GM21737 (cell line): Measurements from ENCODE around the gene INSIG1.

Source experiments
- ATAC-seq: cut with Tn5 transposase; IDR thresholded peaks from one replicate; pipeline ENCODE4 v1.9.1; 2021; ENCODE audit warnings: mild to moderate bottlenecking, moderate library complexity; ENCODE audit not compliant: unreplicated experiment

The INSIG1 gene

DNA sequence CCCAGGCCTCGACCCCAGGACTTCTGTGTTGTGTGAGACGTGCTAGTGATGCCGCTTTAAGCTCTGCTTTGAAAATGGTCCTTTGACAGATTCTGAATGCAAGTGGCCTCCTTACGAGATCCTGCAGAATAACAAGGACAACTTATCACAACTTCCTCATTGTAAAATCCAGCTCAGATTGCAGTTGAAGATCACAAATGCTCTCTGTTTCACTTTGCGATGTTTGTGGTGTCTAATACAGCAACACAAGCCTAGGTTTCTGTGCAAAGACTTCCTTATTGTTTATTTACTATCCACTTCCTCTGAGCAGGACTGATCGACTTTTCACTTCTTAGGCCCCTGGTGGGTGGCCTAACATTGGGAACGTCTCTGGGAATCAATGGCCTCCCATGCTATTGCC, 31.7 kb upstream of the INSIG1 start:
- no peak for ATAC-seq

- ATAC-seq = no peak
Observed at GRCh38 chr7:155266440-155266839, 31.2 kb upstream of the INSIG1 start.

- ATAC-seq = no peak
Observed at GRCh38 chr7:155267023-155267422, 30.7 kb upstream of the INSIG1 start.

- no peak for ATAC-seq
Observed at GRCh38 chr7:155267436-155267835, 30.2 kb upstream of the INSIG1 start.

DNA sequence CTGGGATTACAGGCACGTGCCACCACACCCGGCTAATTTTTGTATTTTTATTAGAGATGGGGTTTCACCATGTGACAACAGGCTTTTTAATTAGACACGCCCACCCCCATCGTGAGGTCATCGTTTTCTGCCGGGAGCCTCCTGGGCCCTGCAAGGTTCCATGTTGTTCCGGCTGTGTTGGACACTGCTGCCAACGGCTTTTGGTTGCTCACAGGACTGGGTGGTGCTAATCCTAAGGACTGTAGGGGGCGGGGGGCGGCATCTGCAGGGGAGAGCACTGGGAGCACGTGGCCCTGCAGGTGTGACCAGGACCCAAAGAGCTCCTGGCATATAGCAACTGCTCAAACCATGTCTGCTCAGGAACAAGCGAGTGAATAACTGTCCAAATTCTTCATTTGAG, 29.5 kb upstream of the INSIG1 start:
- no peak for ATAC-seq

- no peak for ATAC-seq
Observed at GRCh38 chr7:155268921-155269650, 28.6 kb upstream of the INSIG1 start.

- no peak for ATAC-seq
Observed at GRCh38 chr7:155269766-155270585, 27.7 kb upstream of the INSIG1 start.

DNA sequence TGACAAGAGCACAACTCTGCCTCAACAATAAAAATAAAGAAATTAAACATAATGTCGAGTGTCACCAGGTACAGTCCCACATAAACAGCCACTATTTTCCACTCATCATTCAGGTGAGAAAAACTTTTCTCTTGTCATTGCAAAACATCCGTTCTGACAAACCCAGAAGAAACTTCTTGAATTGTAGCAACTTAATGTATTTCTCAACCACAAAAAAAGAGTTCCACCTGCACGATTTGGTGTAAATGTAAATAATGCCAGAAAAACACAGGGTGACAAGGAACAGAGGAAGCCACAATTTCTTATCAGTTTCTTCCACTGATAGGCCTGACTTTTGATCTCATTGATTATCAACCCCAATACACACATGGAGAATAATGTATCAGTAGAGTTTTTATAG, 26.8 kb upstream of the INSIG1 start:
- ATAC-seq = no peak

- no peak for ATAC-seq
Observed at GRCh38 chr7:155274633-155275355, 22.9 kb upstream of the INSIG1 start.

DNA sequence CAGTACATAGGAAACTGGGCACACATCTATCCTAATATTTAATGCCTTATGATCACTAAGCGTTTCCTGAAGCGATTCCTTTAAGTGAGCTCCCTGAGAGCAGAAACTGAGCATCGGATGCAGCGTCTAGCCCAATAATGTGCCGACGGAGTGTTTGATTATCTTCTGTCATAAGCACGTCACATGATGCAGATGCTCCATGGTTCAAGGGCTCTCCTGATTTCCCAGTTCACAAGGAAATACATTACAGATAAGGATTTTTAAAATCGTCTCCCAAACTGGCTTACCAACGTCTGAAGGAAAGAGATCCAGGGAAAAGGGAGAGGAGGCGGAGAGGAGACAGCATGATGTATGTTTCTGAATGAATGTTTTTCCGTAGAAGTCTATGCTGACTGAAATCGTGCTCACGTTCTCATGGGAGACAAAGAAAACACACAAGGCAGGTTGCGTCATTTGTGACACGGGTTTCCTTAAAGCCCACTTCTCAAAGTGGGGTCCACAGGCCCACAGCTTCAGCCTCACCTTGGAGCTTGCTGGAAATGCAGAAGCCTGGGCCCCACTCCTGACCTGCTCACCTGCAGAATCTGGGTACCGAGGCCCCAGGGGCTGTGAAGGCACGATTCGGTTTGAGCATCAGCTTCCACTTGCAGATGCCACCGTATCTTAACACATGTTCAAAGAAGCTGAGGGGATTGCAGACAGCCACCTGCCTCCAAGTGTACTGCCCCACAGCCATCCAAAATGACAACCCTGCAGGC, 21.5 kb upstream of the INSIG1 start:
- ATAC-seq = no peak

DNA sequence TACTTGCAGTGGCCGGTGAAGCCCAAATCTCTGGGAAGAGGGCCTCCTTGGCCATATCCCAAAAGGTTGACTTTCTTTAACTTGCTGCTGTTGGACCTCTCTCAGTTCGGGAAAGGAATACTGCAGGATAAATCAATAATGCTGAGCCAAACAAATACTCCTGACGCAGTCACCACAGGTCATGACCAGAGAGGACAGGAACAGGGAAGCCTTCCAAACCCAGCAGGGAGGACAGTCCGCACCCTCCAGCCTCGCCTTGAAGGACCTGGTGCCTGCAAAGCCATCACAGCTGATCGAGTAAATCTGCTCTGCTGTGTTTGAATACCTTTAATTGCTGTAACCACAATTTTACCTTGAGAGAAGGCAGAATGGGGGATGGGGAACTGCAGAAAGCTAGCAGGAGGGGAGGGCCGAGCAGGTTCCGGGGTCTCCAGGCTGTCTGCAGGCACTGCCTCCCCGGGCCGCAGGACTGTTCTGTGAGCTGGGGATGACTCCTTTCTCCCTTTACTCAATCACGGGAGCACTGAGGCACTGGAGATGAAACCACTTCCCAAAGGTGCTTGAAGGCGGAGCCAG, 20.8 kb upstream of the INSIG1 start:
- ATAC-seq = no peak

DNA sequence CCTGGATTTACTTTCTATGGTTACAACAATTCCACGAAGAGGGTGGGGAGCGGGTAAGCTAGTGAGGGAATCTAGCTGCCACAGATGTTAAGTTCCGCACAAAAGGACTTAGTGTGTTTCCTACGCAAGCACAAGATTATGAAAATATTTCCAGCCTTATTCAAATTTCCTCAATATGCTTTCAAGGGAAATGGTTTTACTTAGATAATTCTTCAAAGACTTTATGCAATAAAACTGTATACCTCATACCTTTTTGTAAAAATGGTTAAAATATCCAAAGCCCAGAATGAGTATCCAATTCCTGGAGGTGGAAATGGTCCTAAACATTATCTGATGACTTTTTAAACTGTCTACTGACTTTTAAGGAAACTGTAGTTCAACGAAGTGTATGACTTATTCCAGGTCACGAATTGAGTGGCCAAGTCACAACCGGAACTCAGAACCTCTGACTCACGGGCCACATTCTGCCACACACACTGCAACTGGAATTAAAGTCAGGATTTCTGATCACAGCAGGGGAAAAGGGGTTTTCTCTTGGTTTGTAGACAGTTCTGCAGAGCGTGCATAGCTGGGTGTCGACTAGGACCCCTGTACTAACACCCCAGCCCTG, 20.2 kb upstream of the INSIG1 start:
- no peak for ATAC-seq

DNA sequence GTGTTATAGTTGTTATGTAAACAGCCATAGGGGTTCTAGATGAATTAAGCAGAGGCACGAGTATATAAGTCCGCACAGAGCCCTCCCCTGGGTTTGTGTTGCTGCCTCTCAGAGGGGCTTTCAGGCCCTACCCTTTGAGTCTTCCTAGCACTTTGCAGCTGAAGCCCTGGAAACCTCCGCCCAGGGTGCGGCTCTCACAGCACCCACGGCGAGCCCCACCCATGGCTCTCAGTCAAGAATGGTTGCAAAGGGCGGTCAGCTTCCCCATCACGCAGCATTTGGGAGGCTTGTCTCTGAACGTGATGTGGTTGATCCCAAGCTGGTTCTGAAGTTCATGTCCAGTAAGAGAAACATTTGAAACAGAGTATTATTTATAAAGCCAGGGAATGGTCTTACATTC, 18.8 kb upstream of the INSIG1 start:
- no peak for ATAC-seq

DNA sequence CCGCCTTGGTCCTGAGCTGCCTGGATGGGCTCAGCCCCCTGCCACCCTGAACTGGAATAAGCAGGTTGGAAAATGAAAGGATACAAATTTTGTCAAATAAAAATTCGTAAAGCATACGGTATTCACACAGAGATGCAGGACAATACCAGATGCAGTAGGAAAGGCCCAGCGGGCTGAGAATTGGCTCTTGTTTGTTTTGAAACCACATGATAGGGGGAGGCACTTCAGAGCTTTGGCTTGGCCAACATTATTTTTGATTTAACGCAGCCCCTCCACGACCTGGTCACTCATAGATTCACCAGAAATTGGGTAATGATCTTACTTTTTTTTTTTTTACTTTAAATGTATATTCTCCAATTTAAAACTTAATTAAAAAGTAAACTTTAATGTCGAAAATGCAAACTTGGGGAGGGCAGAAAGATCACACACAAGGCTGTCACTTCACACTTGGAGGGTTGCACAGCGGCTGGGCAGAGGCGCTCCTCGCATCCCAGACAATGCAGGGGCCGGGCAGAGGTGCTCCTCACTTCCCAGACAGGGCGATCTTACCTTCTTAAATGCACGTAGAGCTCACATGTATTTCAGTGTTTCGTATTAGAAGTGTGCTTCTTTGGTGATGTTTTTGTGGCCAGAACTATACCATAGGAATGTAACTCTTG, 17.8 kb upstream of the INSIG1 start:
- no peak for ATAC-seq

DNA sequence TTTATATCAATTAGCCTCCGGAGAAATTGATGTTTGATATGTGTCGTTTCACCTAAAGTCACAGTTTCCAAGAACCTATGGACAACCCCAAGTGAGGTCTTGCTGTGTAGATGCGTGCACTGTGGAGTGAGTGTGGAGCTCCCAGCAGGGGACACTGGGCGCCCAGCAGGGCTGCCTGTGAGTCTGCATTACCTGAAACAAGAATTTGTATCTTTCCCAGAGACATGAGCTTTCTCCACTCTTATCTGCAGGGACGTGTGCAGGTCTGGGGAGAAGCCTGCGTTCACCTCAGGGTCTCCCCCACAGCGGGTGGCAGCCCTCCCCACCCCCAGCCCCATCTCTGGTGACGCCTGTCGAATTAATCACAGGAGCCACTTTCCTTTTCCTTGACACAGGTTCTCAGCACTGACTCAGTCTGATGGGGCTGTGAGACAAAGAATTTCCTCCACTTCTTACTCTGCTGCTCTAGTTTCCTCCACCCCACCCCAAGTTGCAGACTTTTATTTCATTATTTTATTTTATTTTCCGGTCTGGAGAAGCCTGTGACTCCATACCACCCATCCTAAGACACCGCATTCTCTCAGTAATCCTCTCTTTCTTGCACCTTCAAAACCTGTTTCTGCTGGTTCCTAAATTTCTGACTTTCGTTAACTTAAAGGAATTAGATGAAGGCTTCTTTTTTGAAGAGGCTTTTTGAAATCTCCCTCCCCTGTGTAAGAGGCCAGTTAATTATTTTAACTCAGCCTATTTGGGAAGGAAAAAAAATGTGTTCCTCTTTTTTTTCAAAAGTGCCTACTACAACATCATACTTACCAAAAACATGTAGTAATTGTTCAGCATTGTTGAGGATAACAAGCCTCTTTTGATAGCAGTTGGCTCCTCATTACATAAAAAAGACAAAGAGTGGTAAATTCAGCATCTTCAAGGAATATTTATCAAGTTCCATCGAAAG, 17.0 kb upstream of the INSIG1 start:
- ATAC-seq = no peak

GRCh38 chr7:155281398-155281969, 16.2 kb upstream of the INSIG1 start:
- ATAC-seq = no peak

GRCh38 chr7:155282671-155283070, 15.0 kb upstream of the INSIG1 start:
- no peak for ATAC-seq

DNA sequence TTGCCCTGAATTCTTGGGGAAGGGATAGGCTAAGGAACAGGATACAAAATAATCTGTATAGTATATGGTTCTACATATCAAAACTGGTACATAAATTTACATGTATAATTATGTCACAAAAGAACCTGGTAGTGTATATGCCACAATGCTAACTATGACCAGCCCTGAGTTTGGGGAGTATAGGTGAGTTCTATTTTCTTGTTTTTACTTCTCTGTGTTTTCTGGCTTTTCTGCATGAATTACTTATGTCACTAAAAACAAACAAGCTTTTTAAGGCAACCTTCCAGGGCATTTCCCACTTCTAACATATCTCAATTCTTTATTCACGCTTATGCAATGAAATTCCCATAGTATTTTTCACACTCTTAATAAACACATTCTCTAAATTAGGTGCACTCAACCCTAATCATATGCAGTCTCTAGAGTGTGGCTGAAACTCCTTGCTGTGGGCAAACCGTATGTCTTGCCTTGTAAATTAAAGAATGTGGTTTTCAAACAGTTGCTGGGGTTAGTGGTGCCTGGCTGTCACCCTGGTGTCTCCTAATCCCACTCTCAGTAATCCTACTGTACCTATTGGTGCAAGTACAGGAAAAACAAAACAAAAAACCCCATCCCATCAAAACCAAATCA, 14.0 kb upstream of the INSIG1 start:
- ATAC-seq = peak; percentile 89
